D721Med (cell line): Measurements from ENCODE around the gene UNC13B.

ENCODE experiments used
- DNase-seq: peaks from one replicate; pipeline ENCODE4 v3.0.0; 2011; ENCODE audit warnings: low spot score; ENCODE audit not compliant: insufficient read length
- FAIRE-seq: peaks from 2 replicates; lab custom pipeline; 2011; peaks lifted over from hg19 to GRCh38; lab: Jason Lieb, UNC
- CTCF ChIP-seq: IDR thresholded peaks from 2 replicates; pipeline ENCODE4 v1.5.1; 2012; ENCODE audit warnings: mild to moderate bottlenecking, control low read depth; ENCODE audit not compliant: insufficient read depth; ENCODE audit errors: missing control alignments

Gene UNC13B

GRCh38 chr9:35313916-35314315 is 152.1 kb downstream of the UNC13B start:
- FAIRE-seq (no peak), DNase-seq (no peak)

GRCh38 chr9:35318741-35319140 is 156.9 kb downstream of the UNC13B start:
- FAIRE-seq (no peak), DNase-seq (no peak)
- no peak for TF ChIP-seq CTCF

More at GRCh38 chr9:35313916-35314315, 152.1 kb downstream of the UNC13B start:
- TF ChIP-seq CTCF: no peak

- no peak for DNase-seq
- FAIRE-seq: no peak
- TF ChIP-seq CTCF: no peak
Observed at GRCh38 chr9:35322075-35322885, 160.5 kb downstream of the UNC13B start.

- TF ChIP-seq CTCF: no peak
- FAIRE-seq: no peak
- DNase-seq: no peak
Observed at GRCh38 chr9:35324966-35325365, 163.2 kb downstream of the UNC13B start.

GRCh38 chr9:35333551-35333950 is 171.7 kb downstream of the UNC13B start:
- FAIRE-seq: no peak
- no peak for TF ChIP-seq CTCF
- no peak for DNase-seq

- no peak for TF ChIP-seq CTCF
Observed at GRCh38 chr9:35335164-35335563, 173.4 kb downstream of the UNC13B start.

GRCh38 chr9:35338086-35338485 is 176.3 kb downstream of the UNC13B start:
- FAIRE-seq: no peak
- TF ChIP-seq CTCF: no peak
- DNase-seq: no peak

More at GRCh38 chr9:35335164-35335563, 173.4 kb downstream of the UNC13B start:
- DNase-seq: no peak
- FAIRE-seq: no peak
